A549 (cell line): Measurements from ENCODE around the gene IGIP. TPM values are rescaled to one million over a fixed set of nuclear protein-coding genes. Genes with fewer than 3 reads are reported as not detected.

Source experiments
- ATAC-seq, 2 experiments: fragments of 200-7000 bp in 1 of 2; fragments of >200 bp in 1 of 2; cut with Nextera tagmentation in 1 of 2; cut with Tn5 transposase in 1 of 2; 3 replicates each; pipeline versions ENCODE4 v1.8.0 to v1.9.1; 2018 to 2020; ENCODE audit warnings: mild to moderate bottlenecking in 1 of 2, moderate library complexity in 1 of 2
- CTCF ChIA-PET: fragments of 300-600 bp; sonication (Branson Sonifier 250); formaldehyde crosslinking; extraction: SDS; loops from one replicate; lab custom pipeline; 2021; ENCODE audit warnings: antibody characterized with exemption, inconsistent platforms; lab: Yijun Ruan, JAX
- POLR2A ChIA-PET: fragments of 350-600 bp; formaldehyde crosslinking; extraction: SDS; loops from one replicate; lab custom pipeline; 2021; ENCODE audit warnings: antibody characterized with exemption, inconsistent platforms; lab: Yijun Ruan, JAX
- DNase-seq, 2 experiments: peaks; one replicate each; pipeline versions ENCODE4 v3.0.0 to v3.0.0-alpha.2; 2011 to 2016; ENCODE audit warnings: low read depth in 1 of 2, low spot score in 1 of 2
- FAIRE-seq: peaks from 2 replicates; lab custom pipeline; 2011; peaks lifted over from hg19 to GRCh38; lab: Jason Lieb, UNC
- H3K27ac ChIP-seq, 2 experiments: fragments of >200 bp; sonication (Bioruptor Twin); formaldehyde crosslinking; 3 replicates each; pipeline ENCODE4 v1.5.1; 2016 to 2017
- H3K4me1 ChIP-seq: fragments of >200 bp; sonication (Bioruptor Twin); formaldehyde crosslinking; 3 replicates; pipeline ENCODE4 v1.6.1; 2016
- H3K4me2 ChIP-seq: fragments of >200 bp; sonication (Bioruptor Twin); formaldehyde crosslinking; 3 replicates; pipeline ENCODE4 v1.6.1; 2016
- H3K4me3 ChIP-seq: fragments of >200 bp; sonication (Bioruptor Twin); formaldehyde crosslinking; 3 replicates; pipeline ENCODE4 v1.5.1; 2016
- H3K9me3 ChIP-seq: fragments of >200 bp; sonication (Bioruptor Twin); formaldehyde crosslinking; 3 replicates; pipeline ENCODE4 v1.6.1; 2016
- CBX2 ChIP-seq: fragments of 200-600 bp; sonication (generic); IDR thresholded peaks from 2 replicates; pipeline ENCODE4 v1.6.1; 2016; ENCODE audit warnings: low read depth, mild to moderate bottlenecking, borderline replicate concordance
- CHD2 ChIP-seq: fragments of 150-350 bp; IDR thresholded peaks from 2 replicates; pipeline ENCODE4 v1.6.1; 2014; ENCODE audit warnings: low read length; ENCODE audit not compliant: partially characterized antibody
- EHMT2 ChIP-seq: fragments of 200-600 bp; sonication (generic); IDR thresholded peaks from 2 replicates; pipeline ENCODE4 v1.6.1; 2016; ENCODE audit warnings: antibody characterized with exemption, low read depth, mild to moderate bottlenecking, moderate library complexity
- FOSB ChIP-seq: fragments of 250-450 bp; sonication (Bioruptor Pico); IDR thresholded peaks from 2 replicates; pipeline ENCODE4 v1.5.0; 2020; ENCODE audit warnings: mild to moderate bottlenecking, moderate library complexity
- FOXS1 ChIP-seq: fragments of 250-450 bp; sonication (Bioruptor Pico); IDR thresholded peaks from 2 replicates; pipeline ENCODE4 v1.5.0; 2020; ENCODE audit warnings: mild to moderate bottlenecking, moderate library complexity
- HDAC2 ChIP-seq: fragments of 200-600 bp; sonication (generic); IDR thresholded peaks from 2 replicates; pipeline ENCODE4 v1.6.1; 2016
- HEYL ChIP-seq: fragments of 250-450 bp; sonication (Bioruptor Pico); IDR thresholded peaks from 2 replicates; pipeline ENCODE4 v1.8.0; 2021; ENCODE audit warnings: mild to moderate bottlenecking, moderate library complexity
- HOXB13 ChIP-seq: fragments of 250-450 bp; sonication (Bioruptor Pico); IDR thresholded peaks from 2 replicates; pipeline ENCODE4 v1.5.0; 2020; ENCODE audit warnings: low read depth, mild to moderate bottlenecking, moderate library complexity
- JUNB ChIP-seq: fragments of >200 bp; sonication (Bioruptor Twin); formaldehyde crosslinking; IDR thresholded peaks from 2 replicates; pipeline ENCODE4 v1.6.1; 2016
- KDM1A ChIP-seq: fragments of 200-600 bp; sonication (generic); IDR thresholded peaks from 2 replicates; pipeline ENCODE4 v1.6.1; 2016; ENCODE audit warnings: low read depth, mild to moderate bottlenecking
- MAFK ChIP-seq: fragments of 450-650 bp; IDR thresholded peaks from 2 replicates; pipeline ENCODE4 v1.6.1; 2014; ENCODE audit not compliant: partially characterized antibody
- NFE2L2 ChIP-seq: fragments of 150-350 bp; conservative IDR thresholded peaks from 2 replicates; pipeline ENCODE4 v1.6.1; 2014; ENCODE audit warnings: low read length
- NR3C1 ChIP-seq: fragments of >200 bp; sonication (Bioruptor Twin); formaldehyde crosslinking; IDR thresholded peaks from 3 replicates; pipeline ENCODE4 v1.6.1; 2017
- PHF8 ChIP-seq: fragments of 200-600 bp; sonication (generic); IDR thresholded peaks from 2 replicates; pipeline ENCODE4 v1.6.1; 2016; ENCODE audit warnings: low read depth, mild to moderate bottlenecking, antibody characterized with exemption, moderate library complexity, borderline replicate concordance
- POLR2A ChIP-seq: IDR thresholded peaks from 2 replicates; pipeline ENCODE4 v1.6.1; 2012; ENCODE audit warnings: mild to moderate bottlenecking, low read length
- RAD21 ChIP-seq, 2 experiments: fragments of >200 bp in 1 of 2; sonication (Bioruptor Twin) in 1 of 2; formaldehyde crosslinking in 1 of 2; IDR thresholded peaks in 1 of 2; conservative IDR thresholded peaks in 1 of 2; 2 replicates in 1 of 2; 3 replicates in 1 of 2; pipeline ENCODE4 v1.6.1; 2012 to 2018; ENCODE audit warnings: inconsistent platforms in 1 of 2
- RNF2 ChIP-seq: fragments of 200-600 bp; sonication (generic); IDR thresholded peaks from 2 replicates; pipeline ENCODE4 v1.6.1; 2016; ENCODE audit warnings: low read depth, mild to moderate bottlenecking, antibody characterized with exemption, moderate library complexity, borderline replicate concordance
- SREBF2 ChIP-seq: fragments of 450-650 bp; IDR thresholded peaks from 2 replicates; pipeline ENCODE4 v1.6.1; 2014; ENCODE audit warnings: mild to moderate bottlenecking, moderate library complexity
- TP53 ChIP-seq: fragments of 250-450 bp; sonication (Bioruptor Pico); IDR thresholded peaks from 2 replicates; pipeline ENCODE4 v1.5.0; 2021; ENCODE audit warnings: mild to moderate bottlenecking, moderate library complexity
- USF2 ChIP-seq: fragments of 450-650 bp; IDR thresholded peaks from 2 replicates; pipeline ENCODE4 v1.6.1; 2014; ENCODE audit warnings: antibody characterized with exemption
- ZNF302 ChIP-seq: fragments of 250-450 bp; sonication (Bioruptor Pico); IDR thresholded peaks from 2 replicates; pipeline ENCODE4 v1.9.0; 2021; ENCODE audit warnings: inconsistent platforms, mild to moderate bottlenecking, moderate library complexity
- WGBS: methylation state at CpG from one replicate; pipeline ENCODE4 v1.1.6; 2017; ENCODE audit errors: missing lambda C conversion rate; 5-methylcytosine and 5-hydroxymethylcytosine counted together
- polyA plus RNA-seq, 4 experiments: library from polyadenylated mRNA; depleted of rRNA in 3 of 4; stranded (reverse); fragments of >200 nt; fragmentation: RNase III in 1 of 4; extraction: RNeasy Plus Mini Kit Qiagen cat#74134 plus additional on column Dnase treatment in 1 of 4; gene quantifications; 2 replicates in 3 of 4; 3 replicates in 1 of 4; pipeline ENCODE4 v1.2.3, GENCODE V29; 2011 to 2017
- TF ChIP-seq, protein P1 (sequence below): fragments of 150-350 bp; IDR thresholded peaks from 2 replicates; pipeline ENCODE4 v1.6.1; 2014; ENCODE audit warnings: low read depth, mild to moderate bottlenecking, low read length
- TF ChIP-seq, protein P2 (sequence below): fragments of >200 bp; sonication (Bioruptor Twin); formaldehyde crosslinking; IDR thresholded peaks from 3 replicates; pipeline ENCODE4 v1.5.1; 2016

Gene IGIP
- polyA plus RNA-seq, 2 of the 4 experiments (the other 2 are of a cell fraction), result 0.81 to 1.6 TPM

GRCh38 chr5:140152022-140152999, 26.6 kb downstream of the IGIP start:
- ATAC-seq, result no peak
- POLR2A ChIA-PET, result no interaction called here
- Histone ChIP-seq H3K4me1 (peaks cover 4% of the 10 kb centered on the region; the same call in 1 of the 3 replicates), H3K4me3 (no peak overlapping the region), H3K27ac (no peak overlapping the region), H3K4me2 (no peak overlapping the region), H3K9me3 (no peaks in the 10 kb centered on the region)
- FAIRE-seq, result no peak
- CTCF ChIA-PET, result interaction anchor here (0.8 to 12.9 kb wide), 8 partner anchors 8 to 80 kb away, joined by 3 to 149 read pairs (median 4); no protein-coding TSS in a partner anchor
- no peak for DNase-seq
- TF ChIP-seq RNF2 (no peak), ZNF302 (CRISPR knock-in tag) (no peak), TP53 (no peak), HEYL (CRISPR knock-in tag) (no peak), NR3C1 (no peak), JUNB (no peak), HDAC2 (no peak), HOXB13 (CRISPR knock-in tag) (no peak), PHF8 (no peak)
- TF ChIP-seq, protein P1, sequence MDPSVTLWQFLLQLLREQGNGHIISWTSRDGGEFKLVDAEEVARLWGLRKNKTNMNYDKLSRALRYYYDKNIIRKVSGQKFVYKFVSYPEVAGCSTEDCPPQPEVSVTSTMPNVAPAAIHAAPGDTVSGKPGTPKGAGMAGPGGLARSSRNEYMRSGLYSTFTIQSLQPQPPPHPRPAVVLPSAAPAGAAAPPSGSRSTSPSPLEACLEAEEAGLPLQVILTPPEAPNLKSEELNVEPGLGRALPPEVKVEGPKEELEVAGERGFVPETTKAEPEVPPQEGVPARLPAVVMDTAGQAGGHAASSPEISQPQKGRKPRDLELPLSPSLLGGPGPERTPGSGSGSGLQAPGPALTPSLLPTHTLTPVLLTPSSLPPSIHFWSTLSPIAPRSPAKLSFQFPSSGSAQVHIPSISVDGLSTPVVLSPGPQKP, result no peak
- TF ChIP-seq, protein P2, sequence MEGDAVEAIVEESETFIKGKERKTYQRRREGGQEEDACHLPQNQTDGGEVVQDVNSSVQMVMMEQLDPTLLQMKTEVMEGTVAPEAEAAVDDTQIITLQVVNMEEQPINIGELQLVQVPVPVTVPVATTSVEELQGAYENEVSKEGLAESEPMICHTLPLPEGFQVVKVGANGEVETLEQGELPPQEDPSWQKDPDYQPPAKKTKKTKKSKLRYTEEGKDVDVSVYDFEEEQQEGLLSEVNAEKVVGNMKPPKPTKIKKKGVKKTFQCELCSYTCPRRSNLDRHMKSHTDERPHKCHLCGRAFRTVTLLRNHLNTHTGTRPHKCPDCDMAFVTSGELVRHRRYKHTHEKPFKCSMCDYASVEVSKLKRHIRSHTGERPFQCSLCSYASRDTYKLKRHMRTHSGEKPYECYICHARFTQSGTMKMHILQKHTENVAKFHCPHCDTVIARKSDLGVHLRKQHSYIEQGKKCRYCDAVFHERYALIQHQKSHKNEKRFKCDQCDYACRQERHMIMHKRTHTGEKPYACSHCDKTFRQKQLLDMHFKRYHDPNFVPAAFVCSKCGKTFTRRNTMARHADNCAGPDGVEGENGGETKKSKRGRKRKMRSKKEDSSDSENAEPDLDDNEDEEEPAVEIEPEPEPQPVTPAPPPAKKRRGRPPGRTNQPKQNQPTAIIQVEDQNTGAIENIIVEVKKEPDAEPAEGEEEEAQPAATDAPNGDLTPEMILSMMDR, result no peak
- 74% methylated on average over 20 of the region's 23 CpGs for WGBS

DNA sequence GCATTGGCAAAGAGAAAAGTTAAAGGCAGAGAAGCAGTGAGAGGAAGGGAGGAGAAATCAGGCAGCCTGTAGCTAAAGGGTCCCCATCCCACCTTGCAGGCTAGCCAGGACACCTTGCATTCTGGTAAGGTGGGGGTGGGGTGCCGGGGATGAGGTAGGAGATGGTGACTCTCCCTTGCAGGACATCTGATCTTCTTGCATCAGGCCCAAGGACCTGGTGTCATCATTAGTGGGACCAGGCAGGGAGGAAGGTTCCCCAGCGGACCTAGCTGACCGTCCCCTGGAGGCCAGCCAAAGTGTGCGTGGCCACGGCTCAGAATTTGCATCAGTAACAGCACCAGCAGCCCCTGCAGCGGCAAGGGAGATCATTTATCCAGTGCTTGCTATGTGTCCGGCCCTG, 27.5 kb downstream of the IGIP start:
- FAIRE-seq, result no peak
- CTCF ChIA-PET, result interaction anchor here (1.1 to 12.9 kb wide), 8 partner anchors 9 to 110 kb away, joined by 3 to 149 read pairs (median 4); partner anchors contain the start of gene NRG2

More for the DNA sequence above, 27.5 kb downstream of the IGIP start:
- H3K4me2 ChIP-seq, result no peak overlapping the region
- H3K4me3 ChIP-seq, result no peak overlapping the region
- no peak for DNase-seq
- no peak overlapping the region for H3K27ac ChIP-seq
- TF ChIP-seq HOXB13 (CRISPR knock-in tag) (no peak), FOSB (CRISPR knock-in tag) (no peak), FOXS1 (CRISPR knock-in tag) (no peak), KDM1A (no peak), USF2 (no peak), ZNF302 (CRISPR knock-in tag) (no peak), HDAC2 (no peak), NR3C1 (no peak), POLR2A (no peak), CBX2 (no peak), RAD21 (conservative IDR thresholded peaks at IDR 0.05 in 1 of 2, IDR thresholded peaks at IDR 0.05 in 1 of 2) (no peak), PHF8 (no peak), JUNB (no peak), SREBF2 (no peak), CHD2 (no peak), EHMT2 (no peak), NFE2L2 (no peak), MAFK (no peak)
- H3K4me1 ChIP-seq, result peaks cover 4% of the 10 kb centered on the region; the same call in 1 of the 3 replicates
- no peak for ATAC-seq
- POLR2A ChIA-PET, result no interaction called here
- no peaks in the 10 kb centered on the region for H3K9me3 ChIP-seq
- WGBS, result 71% methylated on average over 7 of the region's 7 CpGs
